Myocyte (in vitro differentiated cells): ENCODE measurements around the gene HOXC4. TPM values are rescaled to one million over a fixed set of nuclear protein-coding genes. Genes with fewer than 3 reads are reported as not detected.

Experiments used
- DNase-seq: peaks from one replicate; pipeline ENCODE4 v3.0.0-alpha.2; 2012; ENCODE audit warnings: low read depth
- total RNA-seq: library from RNA; depleted of rRNA; stranded (reverse); fragments of >200 nt; gene quantifications from 2 replicates; pipeline ENCODE4 v1.2.3, GENCODE V29; 2014

The HOXC4 gene
- total RNA-seq, 1 donor from 2014 or later: 2.6 TPM

- no peak for DNase-seq
Measured at GRCh38 chr12:54015018-54015931, 38.4 kb upstream of the HOXC4 start.

DNA sequence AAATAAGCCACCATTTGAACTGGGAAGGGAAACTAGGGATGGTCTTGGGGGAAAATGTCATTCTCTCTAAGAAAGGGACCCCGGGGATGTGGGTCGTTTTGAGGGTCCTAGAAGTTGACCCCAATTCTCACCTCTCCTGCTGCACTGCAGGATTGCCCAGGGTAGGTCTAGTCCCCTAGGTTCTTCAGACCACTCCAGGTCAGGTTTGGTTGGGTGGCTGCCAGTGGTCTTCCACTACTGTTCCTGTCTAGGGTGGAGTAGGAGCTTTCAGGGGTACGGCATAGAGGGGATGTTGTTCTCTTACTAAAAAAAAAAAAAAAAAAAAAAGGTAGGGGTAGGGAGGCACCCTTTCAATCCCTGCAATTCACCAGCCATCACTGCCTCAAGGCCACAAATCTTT is 37.6 kb upstream of the HOXC4 start:
- DNase-seq: no peak

DNA sequence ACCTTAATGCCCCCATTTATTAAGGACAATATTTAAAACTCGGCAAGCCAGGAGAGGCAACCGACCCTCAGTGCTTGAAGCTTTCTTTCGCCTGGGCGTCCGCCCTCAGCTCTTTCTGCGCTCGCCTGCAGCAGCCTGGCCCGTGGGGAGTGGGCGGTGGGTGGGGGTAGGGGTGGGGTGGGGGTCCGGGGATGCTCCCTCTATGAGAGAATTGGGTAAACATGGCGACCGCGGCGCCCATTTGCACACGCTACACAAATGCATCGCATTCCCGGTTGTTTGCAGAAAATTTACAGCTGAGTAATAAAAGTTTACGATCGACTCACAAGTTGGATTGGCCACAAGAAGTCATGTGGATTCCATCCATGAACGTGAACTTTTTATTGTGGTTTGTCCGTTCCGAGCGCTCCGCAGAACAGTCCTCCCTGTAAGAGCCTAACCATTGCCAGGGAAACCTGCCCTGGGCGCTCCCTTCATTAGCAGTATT is 37.1 kb upstream of the HOXC4 start:
- peak; percentile 80 for DNase-seq

DNA sequence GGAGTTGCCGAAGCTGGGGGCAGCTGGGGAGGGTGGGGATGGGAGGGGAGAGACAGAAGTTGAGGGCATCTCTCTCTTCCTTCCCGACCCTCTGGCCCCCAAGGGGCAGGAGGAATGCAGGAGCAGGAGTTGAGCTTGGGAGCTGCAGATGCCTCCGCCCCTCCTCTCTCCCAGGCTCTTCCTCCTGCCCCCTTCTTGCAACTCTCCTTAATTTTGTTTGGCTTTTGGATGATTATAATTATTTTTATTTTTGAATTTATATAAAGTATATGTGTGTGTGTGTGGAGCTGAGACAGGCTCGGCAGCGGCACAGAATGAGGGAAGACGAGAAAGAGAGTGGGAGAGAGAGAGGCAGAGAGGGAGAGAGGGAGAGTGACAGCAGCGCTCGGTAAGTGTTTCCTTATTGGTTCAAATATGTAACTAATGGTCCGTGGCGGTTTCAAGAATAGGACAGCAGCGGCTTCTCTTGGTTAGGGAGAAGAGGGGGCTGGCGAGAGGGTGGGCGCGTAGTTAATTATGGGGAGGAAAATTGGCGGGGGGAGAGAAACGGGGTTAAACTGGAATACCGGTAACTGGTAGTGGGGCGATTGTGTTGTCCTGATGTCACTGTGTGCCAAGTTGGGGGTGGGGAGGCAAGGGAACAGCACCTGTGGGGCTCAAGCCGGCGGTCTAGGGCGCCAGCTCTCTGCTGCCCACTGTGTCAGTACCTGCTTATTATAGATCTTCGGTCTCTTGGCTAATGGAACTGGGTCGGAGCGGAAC is 36.4 kb upstream of the HOXC4 start:
- peak; percentile 88 for DNase-seq

- DNase-seq: peak; percentile 95
Measured at GRCh38 chr12:54017878-54018467, 35.7 kb upstream of the HOXC4 start.

GRCh38 chr12:54018468-54018984 is 35.1 kb upstream of the HOXC4 start:
- peak; percentile 75 for DNase-seq

- DNase-seq: peak; percentile 59
Measured at GRCh38 chr12:54019091-54019811, 34.4 kb upstream of the HOXC4 start.

DNA sequence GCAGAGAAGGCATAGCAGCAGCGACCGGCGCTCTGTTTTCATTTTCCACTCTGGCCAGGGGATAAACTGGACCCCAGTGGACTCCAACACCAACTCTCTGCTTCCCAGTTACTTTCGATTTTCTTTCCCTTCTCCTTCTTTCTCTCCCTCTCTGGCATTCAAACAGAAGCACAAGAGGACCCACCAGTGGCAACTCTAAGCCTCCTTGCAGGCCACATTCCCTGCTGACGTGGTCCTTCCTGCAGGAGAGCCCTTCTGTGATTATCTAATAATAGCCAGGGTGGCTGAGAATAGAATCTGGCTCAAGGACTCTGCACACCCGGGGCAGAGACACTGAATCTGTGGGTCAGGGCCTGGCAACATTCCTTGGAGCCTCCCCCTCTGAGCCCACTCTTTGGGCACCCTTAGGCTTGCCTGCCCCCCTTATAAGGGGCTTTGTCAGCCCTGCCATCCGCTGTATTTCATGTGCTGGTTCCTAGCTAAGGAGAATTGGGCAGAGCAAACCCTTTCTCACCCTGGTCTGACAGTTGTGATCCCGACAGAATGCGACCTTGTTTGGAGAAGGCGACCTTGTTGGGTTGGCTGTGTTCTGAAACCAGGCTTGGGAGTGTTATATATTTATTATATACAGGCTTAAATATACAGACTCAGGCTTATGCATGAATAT is 33.6 kb upstream of the HOXC4 start:
- DNase-seq: peak; percentile 91

DNA sequence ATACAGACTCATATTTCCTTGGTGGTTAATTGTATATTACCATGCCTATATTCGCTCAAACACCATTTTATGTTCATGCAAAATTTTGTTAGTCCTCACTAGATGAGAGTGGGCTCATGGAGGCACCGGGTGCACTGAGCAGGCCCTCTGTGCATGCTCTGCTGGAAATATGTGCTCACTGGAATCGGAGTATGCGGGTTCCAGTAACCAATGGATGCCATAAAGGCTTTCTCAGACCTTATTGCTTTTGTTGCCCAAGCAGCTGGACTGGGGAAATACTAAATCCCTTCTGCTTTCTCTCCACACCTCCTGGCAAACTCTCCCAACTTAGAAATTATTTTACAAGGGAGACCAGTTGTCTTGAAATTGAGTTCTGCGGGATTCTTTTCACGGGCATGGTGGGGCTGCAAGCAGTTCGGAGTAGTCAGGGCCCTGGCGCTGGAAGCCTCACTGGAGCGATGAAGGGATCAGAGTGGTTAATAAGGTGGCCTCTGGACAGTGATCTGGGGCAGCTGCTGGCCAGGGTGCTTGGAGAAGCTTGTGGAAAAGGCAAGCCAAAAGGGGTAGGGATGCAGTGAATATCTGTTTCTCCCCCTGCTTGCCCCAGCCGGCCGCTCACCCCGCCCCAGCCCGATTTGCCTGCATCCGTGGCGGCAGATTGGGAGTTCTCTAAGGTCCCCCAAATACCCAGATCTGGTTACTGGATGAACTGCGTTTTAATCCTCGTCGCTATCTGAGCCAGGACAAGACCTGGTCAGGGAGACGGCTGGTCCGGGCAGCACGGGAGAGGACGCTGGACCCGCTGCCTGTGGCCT is 32.8 kb upstream of the HOXC4 start:
- DNase-seq: peak; percentile 64

DNA sequence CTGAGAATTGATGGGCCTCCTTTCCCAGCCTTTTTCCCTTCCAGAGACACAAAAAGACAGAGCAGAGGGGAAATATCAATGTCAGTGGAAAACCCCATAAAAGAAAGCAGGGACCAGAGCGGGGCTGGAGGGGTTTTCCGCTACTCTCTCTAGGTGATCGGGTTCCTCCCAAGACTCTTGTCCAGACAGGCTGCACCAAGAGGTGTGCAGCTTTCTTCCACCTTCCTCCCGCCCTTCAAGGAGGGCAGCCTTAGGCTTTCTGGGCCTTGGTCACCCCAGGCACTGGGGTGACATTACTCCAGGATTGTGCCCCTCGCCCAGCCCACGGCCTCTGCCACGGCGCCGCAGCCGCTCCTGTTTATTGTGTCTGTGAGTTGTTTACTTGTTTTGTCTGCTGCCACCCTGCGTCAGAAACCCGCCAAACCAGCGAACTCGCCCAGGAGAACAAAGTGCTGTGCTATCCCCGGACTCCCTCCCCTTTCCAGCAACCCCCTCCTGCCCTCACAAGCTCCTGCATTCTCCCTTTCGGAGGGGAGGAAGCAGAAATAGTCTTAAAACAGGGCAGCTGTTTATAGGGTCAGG is 32.1 kb upstream of the HOXC4 start:
- DNase-seq: peak; percentile 83

DNA sequence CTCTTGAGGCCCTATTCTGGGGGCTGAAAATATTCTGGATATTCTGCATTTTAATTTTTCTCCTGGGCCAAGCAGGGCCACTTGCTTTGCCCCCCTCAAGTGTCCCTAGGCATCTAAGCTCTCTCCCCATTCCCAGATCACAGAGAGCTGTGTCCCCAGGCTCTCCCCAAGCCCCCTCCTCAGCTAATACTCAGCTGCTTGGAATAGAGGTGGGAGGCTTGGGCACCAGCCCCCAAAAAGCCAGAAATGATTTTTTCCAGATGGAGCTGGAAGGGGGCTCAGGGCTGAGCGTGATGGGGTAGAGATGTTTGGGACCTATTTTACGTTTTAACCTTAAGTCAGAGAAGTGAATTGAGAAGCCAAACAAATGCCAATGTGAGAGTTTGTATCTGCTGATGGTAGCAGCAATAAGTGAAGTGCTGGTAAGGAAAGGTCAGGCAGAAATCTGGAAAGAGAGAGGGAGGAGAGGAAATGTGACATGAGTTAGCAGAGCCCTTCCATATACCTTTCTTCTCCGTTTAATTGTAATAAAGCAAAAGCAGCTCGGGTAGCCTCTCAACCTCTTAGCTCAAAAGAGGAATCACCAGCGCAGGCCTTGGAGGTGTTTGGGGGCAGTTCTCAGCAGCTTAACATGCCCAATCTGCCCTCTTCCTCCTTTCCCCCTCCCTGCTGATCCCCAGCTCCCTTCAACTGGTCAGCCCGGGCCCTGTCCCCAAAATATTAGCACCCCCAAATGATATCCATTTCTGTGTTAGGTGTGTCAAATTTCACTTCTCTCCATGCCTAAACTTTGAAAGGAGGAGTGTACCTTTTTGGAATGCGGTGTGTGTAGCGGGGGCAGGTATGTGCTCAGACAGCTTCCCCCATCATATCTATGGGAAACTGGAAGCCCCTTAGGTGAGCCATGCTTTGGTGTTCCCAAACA is 30.4 kb upstream of the HOXC4 start:
- no peak for DNase-seq

- DNase-seq: peak; percentile 70
Measured at GRCh38 chr12:54024127-54024526, 29.5 kb upstream of the HOXC4 start.

GRCh38 chr12:54024581-54025305 is 28.9 kb upstream of the HOXC4 start:
- DNase-seq: peak; percentile 35

GRCh38 chr12:54025499-54026405 is 27.9 kb upstream of the HOXC4 start:
- peak; percentile 61 for DNase-seq

- no peak for DNase-seq
Measured at GRCh38 chr12:54026640-54027441, 26.8 kb upstream of the HOXC4 start.
